Measurements from ENCODE around the gene FDX2.

Gene FDX2

DNA sequence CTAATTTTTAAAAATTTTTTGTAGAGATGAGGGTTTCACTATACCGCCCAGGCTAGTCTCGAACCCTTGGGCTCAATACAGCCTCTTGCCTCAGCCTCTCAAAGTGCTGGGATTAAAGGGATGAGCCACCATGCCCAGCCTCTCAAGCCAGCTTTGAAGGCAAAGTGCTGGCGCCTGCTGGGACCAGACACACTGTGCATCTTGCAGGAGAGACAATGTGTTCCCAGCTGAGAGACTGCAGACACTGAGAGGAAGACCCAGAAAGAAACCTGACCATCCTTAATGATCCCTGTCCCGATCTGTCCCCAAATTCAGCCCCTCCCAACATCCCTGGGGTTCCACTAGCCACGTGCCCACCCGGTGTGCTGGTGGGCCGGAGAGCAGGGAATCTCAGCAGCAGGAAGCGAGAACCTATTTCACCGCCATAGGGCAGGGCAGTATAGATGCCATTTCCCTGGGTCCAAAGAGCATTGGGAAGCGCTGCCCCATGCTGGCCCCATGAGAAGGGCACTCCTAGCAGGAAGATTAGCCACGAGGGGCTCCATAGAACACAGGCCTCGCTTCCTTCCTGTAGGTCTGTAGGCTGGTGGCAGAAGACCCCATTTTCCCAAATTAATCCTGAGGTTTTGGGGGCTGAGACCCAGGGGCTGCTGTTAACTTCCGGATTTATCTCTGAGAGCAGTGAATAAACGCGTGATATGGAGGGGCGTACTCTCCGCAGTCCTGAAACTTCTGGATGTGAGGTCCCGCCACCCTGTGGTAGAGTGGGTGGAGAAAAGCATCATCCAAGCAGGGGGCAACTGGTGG lies 16.5 kb upstream of the FDX2 start:
- H3K9me3 ChIP-seq: no peaks in the 10 kb centered on the region
- H3K4me1 ChIP-seq: peaks cover 0 to 30% (median 25%) of the 10 kb centered on the region in 4 donors
- peaks cover 24 to 35% (median 25%) of the 10 kb centered on the region in 3 donors for H3K36me3 ChIP-seq
- no peak for DNase-seq
- H3K27ac ChIP-seq: peak overlapping the region; percentile 80 to 81
- TF ChIP-seq CTCF (IDR thresholded peaks at IDR 0.05): no peak
- H3K27me3 ChIP-seq: no peaks in the 10 kb centered on the region
- intact Hi-C loops (cut with DNase I; ENCODE audit: low total_unique reads): loop anchor here (5.0 kb wide), 1 partner anchor 50 kb away; the partner anchor contains the start of gene TYK2
- peak overlapping the region; percentile 65 for H3K4me3 ChIP-seq

- intact Hi-C loops (cut with DNase I; ENCODE audit: low total_unique reads): no loop called here
Measured at GRCh38 chr19:10329555-10329954, 13.7 kb upstream of the FDX2 start.

DNA sequence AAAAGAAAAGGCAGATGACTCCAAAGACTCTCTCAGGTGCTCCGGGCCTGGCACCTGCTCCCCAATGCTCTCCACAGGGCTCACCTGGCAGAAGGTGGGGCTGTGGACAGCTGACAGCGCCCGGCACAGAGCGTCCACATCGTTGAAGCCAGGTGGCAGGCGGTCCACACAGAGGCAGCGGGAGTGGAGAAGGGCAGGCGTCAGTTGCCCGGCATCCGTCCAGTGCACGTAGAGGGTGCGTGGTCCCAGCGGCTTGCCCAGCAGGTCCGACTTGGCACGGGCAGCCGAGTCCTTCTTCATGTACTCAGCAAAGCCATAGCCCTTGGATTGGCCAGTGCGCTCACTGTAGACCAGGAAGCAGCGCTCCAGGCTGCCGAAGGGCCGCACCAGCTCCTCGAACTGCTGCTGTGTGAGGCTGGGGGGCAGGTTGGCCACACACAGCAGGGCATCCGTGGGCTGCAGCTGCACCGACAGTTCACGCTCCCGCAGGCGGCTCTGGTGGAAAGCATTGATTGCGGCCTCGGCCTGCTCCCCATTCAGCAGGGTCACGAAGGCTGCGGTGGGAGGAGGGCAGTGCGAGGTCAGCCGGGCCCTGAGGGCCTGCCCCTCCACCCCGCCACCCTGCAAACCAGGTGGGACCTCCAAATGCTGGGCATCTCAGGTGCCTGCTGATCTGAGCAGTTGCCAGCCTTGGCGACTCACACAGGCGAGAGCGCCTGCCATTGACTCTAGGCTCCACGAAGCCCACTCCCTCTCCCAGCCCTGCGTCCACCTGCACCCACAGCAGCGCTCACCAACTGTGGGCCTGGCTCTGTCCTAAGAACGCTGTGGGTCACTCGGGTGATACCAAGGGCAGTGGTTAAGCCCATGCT lies 13.0 kb upstream of the FDX2 start:
- intact Hi-C loops (cut with DNase I; ENCODE audit: low total_unique reads): no loop called here
- peaks cover 57 to 71% (median 59%) of the 10 kb centered on the region in 3 donors for H3K36me3 ChIP-seq
- no peak overlapping the region for H3K27ac ChIP-seq
- H3K4me3 ChIP-seq: no peak overlapping the region
- peaks cover 0 to 16% (median 13%) of the 10 kb centered on the region in 4 donors for H3K4me1 ChIP-seq
- TF ChIP-seq CTCF (IDR thresholded peaks at IDR 0.05): no peak
- H3K9me3 ChIP-seq: no peaks in the 10 kb centered on the region
- H3K27me3 ChIP-seq: no peaks in the 10 kb centered on the region
- no peak for DNase-seq

More at GRCh38 chr19:10329555-10329954, 13.7 kb upstream of the FDX2 start:
- Histone ChIP-seq H3K4me3 (no peak overlapping the region), H3K4me1 (peaks cover 0 to 23% (median 20%) of the 10 kb centered on the region in 4 donors), H3K9me3 (no peaks in the 10 kb centered on the region), H3K27ac (no peak overlapping the region), H3K36me3 (peaks cover 51 to 63% (median 52%) of the 10 kb centered on the region in 3 donors), H3K27me3 (no peaks in the 10 kb centered on the region)
- TF ChIP-seq CTCF (IDR thresholded peaks at IDR 0.05): no peak
- no peak for DNase-seq

GRCh38 chr19:10327793-10328192 lies 12.0 kb upstream of the FDX2 start:
- Histone ChIP-seq H3K9me3 (no peaks in the 10 kb centered on the region), H3K27ac (no peak overlapping the region), H3K27me3 (no peaks in the 10 kb centered on the region), H3K4me1 (peaks cover 0 to 12% (median 12%) of the 10 kb centered on the region in 4 donors), H3K36me3 (peaks cover 67 to 81% (median 68%) of the 10 kb centered on the region in 3 donors), H3K4me3 (no peak overlapping the region)
- intact Hi-C loops (cut with DNase I; ENCODE audit: low total_unique reads): no loop called here
- TF ChIP-seq CTCF (IDR thresholded peaks at IDR 0.05): no peak
- no peak for DNase-seq

DNA sequence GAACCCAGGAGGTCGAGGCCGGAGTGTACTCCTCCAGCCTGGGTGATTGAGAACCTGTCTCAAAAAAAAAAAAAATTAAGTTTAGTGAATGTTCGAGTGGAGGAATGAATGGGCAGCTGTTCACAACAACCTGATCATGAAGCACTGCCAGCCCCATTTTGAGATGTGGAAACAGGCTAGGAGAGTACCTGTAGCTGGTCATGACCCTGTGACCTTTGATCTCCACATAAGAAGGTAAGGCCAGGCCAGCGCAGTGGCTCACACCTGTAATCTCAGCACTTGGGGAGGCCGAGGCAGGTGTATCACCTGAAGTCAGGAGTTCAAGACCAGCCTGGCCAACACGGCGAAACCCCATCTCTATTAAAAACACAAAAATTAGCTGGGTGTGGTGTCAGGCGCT lies 9.9 kb upstream of the FDX2 start:
- no peak for TF ChIP-seq CTCF (IDR thresholded peaks at IDR 0.05)
- H3K4me1 ChIP-seq: no peaks in the 10 kb centered on the region
- H3K27me3 ChIP-seq: no peaks in the 10 kb centered on the region
- H3K27ac ChIP-seq: no peak overlapping the region
- no peak for DNase-seq
- H3K9me3 ChIP-seq: no peaks in the 10 kb centered on the region
- H3K36me3 ChIP-seq: peaks cover 78 to 100% (median 88%) of the 10 kb centered on the region in 3 donors
- intact Hi-C loops (cut with DNase I; ENCODE audit: low total_unique reads): no loop called here
- H3K4me3 ChIP-seq: no peak overlapping the region
